Measurements from ENCODE around the gene PFN3.

- no peak for TF ChIP-seq EZH2 (IDR thresholded peaks at IDR 0.05; ENCODE audit: borderline replicate concordance, low read depth, low read length, severe bottlenecking)
- TF ChIP-seq CTCF (IDR thresholded peaks at IDR 0.05; ENCODE audit: borderline replicate concordance, extremely low read depth, low read length, poor library complexity, severe bottlenecking), result no peak
Observed at GRCh38 chr5:177363565-177363964, 36.9 kb downstream of the PFN3 start.
